IPS-NIHi11 (cell line): ENCODE results near the gene TFG.

Experiments used
- DNase-seq: peaks from one replicate; pipeline ENCODE4 v3.0.0; 2012; ENCODE audit warnings: mixed read lengths, low spot score

TFG gene

DNA sequence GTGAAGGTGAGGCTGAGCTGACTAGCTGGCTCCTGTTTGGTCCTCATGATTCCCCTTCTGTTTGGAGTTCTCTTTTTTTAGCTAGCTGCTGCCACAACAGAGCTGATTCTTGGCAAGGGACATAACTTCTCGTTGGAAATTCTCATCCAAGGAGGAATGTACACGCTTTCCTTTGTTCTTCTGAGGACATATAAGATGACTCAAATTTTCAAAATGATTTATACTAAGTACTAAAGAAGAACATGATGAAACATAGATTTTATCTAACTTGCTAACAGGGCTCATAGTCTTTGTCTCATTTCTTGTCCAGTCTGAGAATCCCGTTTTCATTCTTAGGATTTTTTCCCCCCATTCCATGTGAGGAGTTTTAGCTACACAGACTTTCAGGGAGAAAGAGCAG is 2.9 kb upstream of the TFG start:
- DNase-seq, result no peak

DNA sequence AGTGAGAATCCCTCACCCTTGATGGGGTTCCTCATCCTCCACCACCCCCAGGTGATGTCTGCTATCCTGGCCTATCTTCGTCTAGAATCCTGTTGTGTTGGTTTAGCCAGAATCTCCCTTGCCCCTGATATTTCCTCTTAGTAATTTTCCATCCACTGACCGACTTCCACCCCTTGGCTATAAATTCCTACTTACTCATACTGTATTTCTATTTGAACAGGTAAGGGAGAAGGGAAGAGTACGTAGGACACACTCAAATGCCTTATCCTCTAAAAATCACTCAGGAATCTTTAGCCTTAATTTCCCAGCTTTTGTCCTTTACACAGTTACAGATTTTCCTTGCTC is 678 bp upstream of the TFG start:
- DNase-seq, result no peak

DNA sequence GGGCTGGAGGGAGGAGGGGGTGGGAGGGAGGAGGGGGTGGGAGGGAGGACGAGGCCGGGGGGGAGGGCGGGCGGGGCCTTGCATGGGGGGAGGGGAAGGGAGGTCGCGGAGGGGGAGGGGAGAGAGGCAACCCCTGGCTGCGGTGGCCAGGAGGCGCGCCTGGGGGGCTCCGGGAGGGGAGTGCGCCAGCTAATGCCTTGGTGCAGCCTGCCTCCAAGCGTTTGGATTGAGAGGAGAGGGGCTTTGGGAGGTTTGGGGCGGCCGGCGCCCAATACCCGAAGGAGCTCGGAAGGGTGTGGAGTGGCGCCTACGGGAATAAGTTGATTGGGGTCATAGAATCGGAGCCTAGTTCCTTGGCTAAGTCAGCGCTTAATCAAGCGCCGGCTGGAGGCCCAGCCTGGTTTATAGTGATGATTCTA is 557 bp downstream of the TFG start:
- DNase-seq, result peak; percentile 65

DNA sequence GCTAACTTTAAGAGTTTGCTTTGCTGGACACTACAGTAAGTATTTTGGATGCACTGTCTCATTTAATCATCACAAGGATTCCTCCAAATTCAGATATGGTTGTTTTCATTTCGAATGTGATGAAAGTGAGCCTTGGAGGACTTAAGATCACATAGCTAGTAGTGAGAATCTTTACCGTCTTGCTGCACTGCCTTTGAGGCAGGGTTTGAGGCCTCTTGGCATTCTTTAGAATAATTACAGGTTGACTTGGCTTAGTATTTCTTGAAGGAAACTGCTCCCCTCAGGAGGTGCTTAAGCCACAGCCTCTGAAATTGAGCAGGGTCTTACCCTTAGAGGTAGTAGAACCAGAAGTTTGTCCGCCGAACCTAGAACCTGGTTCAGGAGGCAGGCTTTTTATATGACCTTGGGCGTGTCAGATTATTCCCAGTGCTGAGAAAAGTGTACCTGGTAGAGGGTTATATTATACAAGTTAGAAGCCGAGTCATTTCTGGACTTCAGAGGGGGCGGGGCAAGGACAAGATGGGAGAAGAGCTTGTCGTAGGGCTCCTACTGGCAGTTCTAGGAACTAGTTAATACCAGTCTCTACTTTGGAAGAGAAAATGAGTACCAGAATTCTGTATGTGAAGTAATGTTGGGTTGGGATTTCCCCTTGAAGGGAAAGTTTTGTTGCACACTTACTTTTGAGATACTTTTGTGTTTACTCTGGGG is 1.1 kb downstream of the TFG start:
- DNase-seq, result peak; percentile 48

DNA sequence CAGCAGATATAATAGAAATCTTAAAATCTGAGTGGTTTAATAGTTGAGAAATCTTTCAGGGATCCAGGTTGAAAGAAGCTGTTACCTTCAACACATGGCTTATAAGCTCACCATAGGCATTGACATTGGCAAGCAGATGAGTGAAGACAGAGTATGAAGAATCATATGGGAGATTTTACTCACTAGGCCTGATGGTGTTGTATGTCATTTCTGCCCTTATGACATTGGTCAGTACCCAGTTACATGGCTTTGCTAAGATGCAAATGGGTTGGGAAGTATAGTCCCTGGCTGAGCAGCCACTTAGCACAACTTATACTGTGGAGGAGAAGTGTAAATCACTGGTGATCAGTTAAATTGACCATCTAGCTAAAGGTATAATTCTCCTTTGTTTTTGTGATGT is 5.9 kb downstream of the TFG start:
- DNase-seq, result no peak

DNA sequence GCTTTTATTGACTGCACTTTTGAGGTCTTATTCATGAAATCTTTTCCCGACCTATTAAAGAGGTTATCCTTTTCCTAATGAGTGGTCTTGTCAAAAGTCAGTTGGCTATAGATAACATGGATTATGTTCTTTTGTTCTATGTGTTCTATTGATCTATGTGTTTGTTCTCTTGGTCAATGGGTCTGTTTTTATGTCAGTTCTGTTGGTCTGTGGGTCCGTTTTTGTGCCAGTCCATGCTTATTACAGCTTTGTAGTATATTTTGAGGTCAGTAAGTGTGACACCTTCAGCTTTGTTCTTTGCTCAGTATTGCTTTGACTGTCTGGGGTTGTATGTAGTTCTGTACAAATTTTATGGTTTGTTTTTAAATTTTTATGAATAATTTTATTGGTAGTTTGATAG is 7.8 kb downstream of the TFG start:
- DNase-seq, result no peak

DNA sequence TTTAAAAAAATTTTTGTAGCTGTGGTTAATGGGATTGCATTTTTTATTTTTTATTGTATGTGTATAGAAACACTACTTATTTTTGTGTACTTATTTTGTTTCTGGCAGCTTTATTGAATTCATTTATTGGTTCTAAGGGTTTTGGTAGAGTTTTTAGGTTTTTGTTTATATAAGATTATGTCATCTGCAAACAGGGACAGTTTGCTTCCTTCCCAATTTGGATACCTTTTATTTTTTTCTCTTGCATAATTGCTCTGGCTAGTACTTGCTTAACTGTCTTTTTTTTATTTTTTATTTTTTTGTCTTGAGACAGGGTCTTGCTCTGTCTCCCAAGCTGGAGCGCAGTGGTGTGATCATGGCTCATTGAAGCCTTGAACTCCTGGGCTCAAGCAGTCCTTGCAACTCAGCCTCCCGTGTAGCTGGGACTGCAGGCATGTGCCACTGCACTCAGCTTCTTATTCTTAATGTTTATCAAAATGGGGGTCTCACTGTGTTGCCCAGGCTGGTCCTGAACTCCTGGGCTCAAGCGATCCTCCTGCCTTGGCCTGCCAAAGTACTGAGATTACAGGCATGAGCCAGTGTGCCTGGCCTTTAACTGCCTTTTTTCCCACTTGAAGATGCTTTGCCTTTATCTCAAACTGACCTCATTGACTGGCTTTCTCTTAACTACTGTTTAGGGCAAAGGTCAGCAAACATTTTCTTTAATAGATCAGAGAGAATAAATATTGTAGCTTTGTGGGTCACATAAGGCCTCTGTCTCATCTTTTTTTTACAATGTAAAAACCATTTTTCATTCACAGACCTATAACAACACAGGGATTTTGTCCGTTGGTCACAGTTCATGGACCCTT is 8.6 kb downstream of the TFG start:
- no peak for DNase-seq

DNA sequence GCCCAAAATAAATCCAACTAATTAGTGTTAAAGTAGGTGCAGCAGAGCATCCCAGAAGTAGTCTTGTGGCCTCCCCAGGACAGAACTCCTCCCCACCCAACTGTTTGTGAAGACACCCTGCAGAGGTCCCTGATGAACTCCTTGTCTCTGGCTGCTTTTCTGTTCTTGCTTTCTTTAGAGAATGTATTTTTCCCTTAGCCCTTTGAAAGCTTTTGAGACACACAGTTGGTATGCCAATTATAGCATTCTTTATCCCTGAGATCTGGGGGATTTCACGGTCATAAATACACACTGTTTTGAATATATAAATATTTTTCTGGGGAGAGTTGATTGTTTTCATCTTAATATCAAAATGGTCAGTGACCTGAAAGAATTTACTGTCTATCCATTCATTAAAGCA is 9.8 kb downstream of the TFG start:
- DNase-seq, result no peak

DNA sequence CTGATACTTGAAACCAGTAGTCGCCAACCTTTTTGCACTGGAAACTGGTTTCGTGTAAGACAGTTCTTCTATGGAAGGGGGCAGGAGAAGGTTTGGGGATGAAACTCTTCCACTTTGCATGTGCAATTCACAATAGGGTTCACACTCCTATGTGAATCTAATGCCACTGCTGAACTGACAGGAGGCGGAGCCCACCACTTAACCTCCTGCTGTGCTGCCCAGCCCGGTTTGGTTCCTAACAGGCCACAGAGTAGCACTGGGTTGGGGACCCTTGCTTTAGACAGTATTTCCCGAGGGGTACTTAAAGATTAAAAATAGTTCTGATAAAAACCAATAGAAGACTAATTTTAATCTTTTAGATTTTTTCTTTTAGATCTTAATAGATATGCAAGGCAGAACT is 11.1 kb downstream of the TFG start:
- peak; percentile 16 for DNase-seq

DNA sequence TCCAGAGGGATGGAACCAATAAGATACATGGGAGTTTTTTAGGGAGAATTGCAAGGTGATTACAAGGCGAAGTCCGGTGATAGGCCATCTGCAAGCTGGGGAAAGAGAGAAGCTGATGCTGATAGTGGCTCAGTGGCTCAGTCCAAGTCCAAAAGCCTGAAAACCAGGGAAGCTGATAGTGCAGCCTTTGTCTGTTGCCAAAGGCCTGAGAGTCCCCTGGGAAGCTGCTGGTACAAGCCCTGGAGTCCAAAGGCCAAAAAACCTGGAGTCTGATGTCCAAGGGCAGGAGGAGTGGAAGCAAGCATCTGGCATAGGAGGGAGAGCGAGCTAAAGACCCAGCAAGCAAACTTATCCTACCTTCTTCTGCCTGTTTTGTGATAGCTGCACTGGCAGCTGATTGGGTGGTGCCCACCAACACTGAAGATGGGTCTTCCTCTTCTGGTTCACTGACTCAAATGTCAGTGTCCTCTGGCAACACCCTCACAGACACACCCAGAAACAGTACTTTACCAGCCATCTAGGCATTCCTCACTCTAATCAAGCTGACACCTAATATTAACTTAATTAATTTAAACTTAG is 16.7 kb downstream of the TFG start:
- no peak for DNase-seq

DNA sequence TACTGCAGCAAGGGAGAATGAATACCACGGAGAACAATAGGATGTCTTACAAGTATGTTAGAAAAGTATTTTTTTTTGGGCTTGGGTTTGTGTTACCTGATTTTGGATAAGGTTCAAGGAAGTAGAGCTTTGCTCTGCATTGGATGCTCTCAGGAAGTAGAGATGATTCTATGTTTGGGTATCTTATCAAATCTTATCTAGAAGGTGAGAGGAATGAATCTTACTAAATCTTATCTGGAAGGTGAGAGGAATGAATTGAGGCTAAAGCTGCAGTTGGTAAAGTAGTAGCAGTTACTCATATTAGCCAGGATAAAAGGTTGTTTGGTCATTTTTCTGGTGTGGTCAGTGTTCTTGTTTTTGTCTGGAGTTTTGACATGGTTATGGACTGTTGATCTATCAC is 17.4 kb downstream of the TFG start:
- DNase-seq, result no peak

DNA sequence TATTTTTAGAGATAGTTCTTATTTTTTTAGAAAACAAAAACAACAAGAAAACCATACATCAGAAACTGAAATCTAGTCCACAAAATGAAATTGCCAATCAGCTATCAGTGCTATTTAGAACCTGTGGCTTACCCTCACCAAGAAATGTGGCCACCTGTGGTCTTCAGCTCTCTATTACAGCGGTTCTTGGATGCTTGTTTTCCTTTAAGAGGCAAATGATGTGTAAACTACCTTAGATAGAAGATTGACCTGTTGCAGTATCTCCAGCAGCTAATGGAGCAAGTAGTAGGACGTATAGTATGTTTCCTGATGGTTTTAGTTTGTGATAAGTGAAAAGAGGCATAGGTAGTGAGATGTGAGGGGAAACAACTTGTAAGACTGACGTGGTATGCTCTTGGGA is 21.2 kb downstream of the TFG start:
- no peak for DNase-seq

DNA sequence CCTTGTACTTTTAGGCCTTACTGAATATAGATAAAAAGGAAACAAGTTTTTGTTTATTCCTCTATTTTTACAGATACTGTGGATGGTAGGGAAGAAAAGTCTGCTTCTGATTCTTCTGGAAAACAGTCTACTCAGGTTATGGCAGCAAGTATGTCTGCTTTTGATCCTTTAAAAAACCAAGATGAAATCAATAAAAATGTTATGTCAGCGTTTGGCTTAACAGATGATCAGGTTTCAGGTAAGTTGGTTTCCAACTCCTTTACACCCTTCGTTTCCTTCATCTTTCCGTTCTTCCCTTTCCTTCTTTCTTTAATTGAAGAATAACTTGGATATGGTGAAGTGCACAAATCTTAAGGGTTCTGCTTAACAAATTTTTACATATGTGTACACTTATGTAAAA is 23.1 kb downstream of the TFG start:
- DNase-seq, result no peak

DNA sequence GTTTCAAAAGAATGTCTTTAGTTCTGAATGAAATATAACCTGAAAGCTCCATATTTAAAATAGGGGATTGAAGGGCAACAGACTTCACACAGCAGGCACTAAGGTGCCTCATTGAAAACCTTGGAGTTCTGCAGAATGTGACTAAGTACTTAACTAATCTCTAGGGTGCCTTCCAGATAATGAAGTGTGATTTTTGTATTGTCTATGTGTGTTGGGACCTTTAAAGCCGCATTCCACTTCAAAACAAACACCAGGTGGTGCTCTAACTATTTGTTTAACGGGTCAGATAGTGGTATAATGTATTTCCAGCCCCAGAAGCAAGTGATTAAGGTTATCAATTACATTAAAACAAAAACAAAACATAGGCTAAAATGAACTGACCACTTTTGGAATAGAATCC is 28.0 kb downstream of the TFG start:
- peak; percentile 45 for DNase-seq

DNA sequence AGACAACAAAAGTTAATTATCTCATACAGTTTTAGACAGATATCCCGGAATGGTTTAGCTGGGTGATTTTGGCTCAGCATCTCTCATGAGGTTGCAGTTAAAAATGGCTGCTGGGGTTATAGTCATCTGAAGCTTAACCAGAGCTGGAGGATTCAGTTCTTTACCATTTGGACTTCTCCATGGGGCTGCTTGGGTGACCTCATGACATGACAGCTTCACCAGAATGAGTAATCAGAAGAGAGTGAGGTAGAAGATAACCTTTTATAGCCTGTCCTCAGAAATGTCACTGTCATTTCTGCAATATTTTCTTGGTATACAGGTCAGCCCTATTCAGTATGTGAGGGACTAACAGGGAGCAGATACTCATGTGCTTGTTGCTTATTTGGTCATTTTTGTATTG is 30.9 kb downstream of the TFG start:
- DNase-seq, result no peak

DNA sequence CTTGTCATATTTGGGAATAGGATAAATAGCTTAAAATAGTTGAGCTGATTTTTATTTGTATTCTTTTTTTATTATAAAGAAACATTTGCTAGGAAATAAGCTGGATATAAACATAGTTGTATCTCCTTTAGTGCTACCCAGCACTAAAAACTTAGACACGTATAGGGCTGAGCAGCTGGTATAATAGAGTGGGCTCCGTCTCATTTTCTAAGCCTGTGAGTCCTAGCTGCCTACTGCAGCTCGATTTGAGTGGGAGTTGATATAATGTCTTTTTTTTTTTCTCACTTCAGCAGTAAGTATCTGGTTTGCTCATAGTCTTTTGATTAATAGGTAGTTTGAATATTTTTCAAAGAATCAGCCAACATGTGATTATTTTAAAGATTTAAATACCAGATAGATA is 34.2 kb downstream of the TFG start:
- DNase-seq, result no peak

DNA sequence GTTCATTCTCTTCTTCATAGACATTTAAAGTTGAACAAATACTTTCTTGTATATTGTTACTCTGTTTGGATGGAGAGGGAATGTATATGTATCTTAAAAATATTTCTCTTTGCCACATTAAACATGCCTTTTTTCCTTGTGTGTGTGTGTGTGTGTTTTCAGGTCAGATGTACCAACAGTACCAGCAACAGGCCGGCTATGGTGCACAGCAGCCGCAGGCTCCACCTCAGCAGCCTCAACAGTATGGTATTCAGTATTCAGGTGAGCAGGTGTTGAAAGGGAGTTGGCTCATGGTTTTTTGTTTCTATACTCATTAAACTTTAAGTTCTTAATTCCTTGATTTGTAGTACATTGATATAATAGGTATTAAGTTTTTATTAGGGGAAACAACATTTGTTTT is 35.4 kb downstream of the TFG start:
- no peak for DNase-seq

DNA sequence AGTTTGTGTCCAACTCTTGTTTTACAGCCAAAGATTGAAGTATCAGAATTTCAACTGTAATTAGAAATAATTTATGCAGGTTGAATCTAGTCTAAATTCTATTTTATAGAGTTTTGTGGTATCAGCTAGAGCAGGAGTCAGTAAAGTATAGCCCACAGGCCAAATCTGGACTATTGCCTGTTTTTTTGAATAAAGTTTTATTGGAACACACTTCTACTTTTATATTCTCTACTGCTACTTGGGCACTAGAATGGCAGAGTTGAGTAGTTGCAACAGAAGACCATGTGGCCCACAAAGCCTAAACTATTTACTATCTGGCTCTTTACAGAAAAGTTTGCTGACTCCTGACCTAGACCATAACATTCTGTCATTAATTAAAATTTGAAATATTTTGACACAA is 36.3 kb downstream of the TFG start:
- DNase-seq, result no peak

DNA sequence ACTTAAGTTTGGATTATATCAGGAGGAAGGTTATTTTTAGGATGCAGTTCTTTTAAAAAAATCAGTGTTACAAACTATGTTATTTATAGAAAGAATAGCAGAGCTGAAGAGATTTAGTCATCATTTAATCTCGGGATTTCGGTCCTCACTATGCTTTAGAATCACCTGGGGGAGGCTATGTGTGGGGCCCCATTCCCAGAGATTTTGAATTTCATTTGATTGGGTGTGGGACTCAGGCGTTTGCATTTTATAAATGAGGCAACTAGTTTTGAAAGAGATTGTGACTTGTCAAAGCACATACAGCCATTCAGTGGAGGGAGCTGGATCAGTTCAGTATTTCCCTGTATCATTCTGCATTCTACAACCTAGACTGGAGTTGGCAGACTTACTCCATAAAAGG is 36.8 kb downstream of the TFG start:
- DNase-seq, result no peak

DNA sequence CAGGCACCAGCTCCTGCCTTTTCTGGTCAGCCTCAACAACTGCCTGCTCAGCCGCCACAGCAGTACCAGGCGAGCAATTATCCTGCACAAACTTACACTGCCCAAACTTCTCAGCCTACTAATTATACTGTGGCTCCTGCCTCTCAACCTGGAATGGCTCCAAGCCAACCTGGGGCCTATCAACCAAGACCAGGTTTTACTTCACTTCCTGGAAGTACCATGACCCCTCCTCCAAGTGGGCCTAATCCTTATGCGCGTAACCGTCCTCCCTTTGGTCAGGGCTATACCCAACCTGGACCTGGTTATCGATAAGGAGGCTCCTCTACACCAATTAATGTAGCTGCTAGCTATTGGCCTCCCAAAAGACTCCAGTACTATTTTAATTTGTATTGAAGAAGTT is 38.9 kb downstream of the TFG start:
- DNase-seq, result no peak

DNA sequence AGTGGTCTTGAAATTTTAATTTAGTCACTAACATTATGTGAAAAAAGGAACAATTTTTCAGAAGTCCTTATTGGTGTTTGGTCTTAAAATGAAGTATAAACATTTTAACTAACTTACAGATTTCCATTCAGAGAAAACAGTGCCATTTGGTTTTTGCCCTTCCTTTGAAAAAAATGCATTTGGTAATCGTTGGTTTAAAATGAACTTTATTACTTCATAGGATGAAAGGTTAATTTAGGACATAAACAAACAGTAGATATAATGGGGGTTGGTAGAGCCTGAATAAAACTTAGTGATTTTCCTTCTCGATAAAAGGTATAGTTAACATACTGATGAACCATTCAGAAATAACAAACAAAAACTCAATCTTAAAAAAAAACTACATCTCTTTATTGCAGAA is 39.7 kb downstream of the TFG start:
- no peak for DNase-seq

DNA sequence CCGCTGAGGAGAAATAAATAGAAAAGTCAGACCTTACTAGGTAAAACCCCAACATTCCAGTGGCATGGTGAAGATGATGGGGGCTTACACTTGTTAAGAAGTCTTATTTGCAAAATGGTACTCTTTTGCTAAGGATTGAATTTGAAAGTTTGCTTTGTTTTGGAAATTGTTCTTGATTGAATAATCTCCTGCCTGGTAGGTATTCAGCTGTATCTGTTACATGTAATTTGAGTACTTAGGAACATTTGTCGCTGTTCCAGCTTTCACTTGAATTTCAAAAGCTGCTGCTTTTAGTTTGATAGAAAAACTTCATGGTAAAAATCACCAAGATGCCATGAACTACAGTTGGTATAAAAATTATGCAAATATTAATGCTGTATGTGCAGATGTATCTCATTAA is 44.6 kb downstream of the TFG start:
- DNase-seq, result no peak

DNA sequence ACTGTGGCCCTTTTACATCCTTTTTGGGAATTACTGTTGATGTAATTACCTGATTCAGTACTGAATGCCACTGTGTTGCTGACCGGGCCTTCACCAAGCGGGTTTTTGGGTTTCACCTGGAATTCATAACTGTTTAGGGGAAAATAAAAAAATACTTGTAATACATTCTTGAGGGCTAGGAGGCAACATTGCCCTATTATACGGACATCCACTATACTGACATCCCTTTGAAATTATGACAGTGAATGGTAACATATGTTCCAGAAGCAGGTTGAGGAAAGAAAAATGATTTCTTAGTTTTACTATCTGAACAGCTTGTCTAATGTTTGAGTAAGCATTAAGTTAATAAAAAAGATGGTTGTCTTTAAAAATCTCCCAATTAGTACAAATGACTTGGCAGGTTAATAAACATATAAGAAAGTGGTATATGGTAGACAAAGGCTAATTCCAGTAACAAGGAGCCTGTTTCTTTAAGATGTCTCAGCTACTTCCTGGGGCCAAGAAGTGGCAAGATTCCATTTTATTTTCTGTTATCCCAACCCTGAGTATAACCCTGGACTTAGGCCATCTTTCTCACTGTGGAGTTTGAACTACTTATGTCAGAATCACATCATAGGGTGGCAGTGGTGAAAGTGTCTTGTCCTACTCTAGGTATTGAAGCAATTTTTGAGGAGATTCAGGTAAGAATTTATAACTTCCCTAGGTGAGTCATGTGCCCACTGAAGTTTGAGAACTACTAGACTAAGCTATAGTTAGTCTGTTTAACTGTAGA is 45.5 kb downstream of the TFG start:
- no peak for DNase-seq
